NCI-H748 (cell line): ENCODE results near the gene RAB18.
A peak's percentile ranks its signal among the peaks of the same experiment; 100 is the strongest.
"Not testable (repeated sequence)": the region's sequence is repeated elsewhere in the genome, so short reads cannot be mapped to it uniquely, and the experiment has no call there.

Experiments used
- DNase-seq: peaks from one replicate; lab custom pipeline; 2025; ENCODE audit not compliant: unreplicated experiment; lab: John Stamatoyannopoulos, UW

RAB18 gene

DNA sequence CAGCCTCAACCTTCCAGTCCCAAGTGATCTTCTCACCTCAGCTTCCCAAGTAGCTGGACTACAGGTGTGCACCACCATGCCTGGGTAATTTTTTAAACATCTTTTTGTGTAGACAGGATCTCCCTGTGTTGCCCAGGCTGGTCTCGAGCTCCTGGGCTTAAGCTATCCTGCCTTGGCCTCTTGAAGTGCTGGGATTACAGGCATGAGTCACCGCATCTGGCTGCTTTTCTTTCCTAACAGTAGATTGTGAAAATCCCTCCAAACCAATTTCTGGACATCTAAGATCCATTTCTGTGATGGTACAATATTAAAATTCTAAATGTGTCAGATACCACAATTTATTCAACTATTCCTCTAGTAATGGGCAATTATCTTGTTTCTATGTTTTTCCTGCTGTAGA is 38.7 kb downstream of the RAB18 start:
- no peak for DNase-seq

DNA sequence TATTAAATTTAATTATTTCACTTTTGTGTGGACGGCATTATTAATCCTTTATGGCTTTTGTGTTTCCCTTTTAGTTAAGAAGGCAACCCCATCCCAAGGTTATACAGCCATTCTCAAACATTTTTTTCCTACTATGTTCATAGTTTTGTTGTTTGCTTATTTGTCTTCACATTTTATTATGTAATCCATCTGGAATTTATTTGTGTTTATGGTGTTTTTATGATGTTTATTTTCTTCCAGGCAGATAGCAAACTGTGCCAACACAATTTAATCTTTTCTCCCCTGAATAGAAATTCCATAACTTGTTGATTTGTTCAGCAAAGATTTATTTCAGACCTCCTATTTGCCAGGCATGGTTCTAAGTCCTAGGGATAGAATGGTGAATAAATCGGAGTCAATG is 42.9 kb downstream of the RAB18 start:
- DNase-seq = no peak

DNA sequence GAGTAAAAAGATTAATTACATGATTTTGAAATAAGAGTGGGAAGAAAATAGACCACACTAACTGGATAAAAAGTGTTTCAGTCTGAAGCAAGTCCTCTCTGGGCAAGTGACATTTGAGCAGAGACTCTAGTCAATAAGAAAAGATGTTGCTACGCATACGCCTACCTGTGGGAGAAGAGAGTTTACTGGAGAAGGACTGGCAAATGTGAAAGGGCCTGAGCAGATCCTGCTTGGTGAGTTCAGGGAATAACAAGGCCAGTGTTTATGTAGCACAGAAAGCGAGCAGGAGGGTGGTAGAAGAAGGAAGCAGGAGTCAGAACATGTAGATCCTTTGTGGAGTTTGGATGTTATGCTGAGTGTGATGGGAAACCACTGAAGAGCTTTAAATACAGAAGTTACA is 43.4 kb downstream of the RAB18 start:
- DNase-seq = no peak

DNA sequence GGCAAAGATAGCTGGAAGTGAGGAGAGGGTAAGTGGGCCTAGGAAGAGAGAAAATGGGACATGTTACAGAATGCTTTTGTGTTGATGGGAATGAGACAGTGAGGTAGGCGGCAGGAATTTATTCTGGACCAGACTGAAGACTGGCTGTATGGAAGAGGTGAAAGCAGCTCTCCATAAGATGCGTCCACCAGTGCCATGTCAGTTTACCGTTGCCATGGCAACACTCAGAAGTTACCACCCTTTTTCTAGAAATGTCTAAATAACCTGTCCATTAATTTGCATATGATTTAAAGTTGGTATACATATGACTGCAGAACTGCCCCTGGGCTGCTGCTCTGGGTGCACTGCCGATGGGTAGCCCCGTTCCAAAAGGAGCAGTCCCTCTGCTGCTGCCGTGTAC is 46.7 kb downstream of the RAB18 start:
- no peak for DNase-seq

DNA sequence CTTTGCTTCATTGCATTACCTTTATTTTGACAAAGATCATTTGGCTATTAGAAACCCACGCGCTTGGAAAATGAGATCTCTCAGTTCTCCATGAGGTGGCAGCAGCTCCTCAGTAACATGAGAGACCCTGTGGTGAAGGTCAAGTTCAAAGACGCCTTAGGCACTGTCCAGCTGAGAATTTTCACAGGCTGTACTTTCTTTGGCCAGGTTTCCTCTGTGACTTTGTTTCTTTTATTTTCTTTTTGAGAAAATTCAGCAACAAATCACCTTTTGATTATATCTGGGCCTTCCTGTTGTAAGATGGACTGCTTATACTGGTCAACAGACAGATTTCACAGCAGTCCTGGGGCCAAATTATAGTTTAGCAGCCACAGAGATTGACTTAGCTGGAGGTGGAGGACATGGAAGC is 54.5 kb downstream of the RAB18 start:
- peak; percentile 45 for DNase-seq

DNA sequence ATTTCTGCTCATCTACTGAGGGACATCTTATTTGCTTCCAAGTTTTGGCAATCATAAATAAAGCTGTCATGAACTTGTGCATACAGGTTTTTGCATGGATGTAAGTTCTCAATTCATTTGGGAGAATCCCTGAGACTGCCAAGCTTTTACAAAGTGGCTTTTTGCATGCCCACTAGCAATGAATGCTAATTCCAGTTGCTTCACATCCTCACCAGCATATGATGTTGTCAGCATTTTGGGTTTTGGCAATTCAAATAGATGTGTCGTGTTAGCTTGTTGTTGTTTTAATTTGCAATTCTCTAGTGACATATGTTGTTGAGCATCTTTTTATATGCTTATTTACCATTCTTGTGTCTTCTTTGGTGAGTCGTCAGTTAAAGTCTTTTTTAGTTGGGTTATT is 57.2 kb downstream of the RAB18 start:
- DNase-seq = no peak

DNA sequence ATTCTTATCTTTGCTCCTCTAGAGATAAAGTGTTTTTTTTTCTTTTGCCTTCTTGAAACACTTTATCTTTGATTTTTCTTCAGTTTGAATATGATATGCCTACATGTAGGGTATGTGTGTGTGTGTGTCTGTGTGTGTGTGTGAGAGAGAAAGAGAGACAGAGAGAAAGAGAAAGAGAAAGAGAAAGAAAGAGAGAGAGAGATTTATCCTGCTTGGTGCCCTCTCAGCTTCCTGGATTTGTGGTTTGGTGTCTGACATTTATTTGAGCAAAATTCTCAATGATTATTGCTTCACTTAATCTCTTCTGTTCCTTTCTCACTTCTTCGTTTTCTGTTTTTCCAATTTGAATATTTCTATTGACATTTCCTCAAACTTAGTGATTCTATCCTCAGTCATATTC is 60.3 kb downstream of the RAB18 start:
- no peak for DNase-seq

DNA sequence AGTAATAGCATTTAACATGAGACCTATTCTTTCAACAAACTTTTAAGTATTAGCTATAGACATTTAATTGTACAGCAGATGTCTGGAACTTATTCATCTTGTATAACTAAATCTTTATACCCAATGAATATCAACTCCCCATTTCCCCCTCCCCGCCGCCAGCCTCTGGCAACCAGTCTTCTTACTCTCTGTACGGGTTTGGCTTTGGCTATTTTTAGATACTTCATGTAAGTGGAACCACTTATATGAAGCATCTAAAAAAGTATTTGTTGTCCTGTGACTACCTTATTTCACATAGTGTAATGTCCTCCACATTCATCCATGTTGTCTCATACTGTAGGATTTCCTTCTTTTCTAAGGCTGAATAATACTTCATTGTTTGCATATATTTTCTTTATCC is 60.8 kb downstream of the RAB18 start:
- no peak for DNase-seq

DNA sequence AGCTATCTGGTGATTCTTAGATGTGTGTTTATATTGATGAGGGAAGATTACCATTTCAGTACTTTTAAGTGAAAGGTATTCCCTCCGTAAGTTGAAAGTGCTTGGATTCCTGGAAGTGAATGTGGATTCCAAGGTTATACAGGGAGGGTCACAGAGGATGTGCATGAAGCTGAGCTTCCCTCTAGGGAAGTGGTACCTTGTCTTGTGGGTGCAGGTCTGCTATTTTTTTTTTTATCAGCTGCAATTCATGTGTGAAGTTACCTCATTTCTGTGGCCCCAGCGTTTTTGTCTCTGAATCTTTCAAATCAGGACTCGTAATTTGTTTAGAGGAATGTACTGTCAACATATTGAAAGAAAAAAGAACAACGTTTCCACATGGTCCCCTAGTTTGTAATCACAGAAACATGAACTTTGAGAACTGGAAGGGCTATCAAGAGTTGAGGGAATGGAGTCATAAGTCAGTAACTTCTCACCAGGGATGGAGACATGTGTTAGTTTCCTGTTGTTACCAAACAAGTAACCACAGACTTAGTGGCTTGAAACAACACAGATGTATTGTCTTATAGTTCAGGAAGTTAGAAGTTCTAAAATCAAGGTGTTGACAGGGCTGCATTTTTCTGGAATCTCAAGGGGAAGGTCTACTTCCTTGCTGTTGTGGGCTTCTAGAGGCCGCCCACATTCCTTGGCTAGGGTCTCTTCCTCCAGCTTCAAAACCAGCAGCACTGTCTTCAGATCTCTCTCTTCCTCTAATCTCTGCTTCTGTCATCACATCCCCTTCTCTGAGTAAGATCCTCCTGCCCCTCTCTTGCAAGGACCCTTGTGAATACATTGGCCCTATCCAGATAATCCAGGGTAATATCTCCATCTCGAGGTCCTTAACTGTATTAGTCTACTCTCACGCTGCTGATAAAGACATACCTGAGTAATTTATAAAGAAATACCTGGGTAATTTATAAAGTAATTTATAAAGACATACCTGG is 64.4 kb downstream of the RAB18 start:
- no peak for DNase-seq

DNA sequence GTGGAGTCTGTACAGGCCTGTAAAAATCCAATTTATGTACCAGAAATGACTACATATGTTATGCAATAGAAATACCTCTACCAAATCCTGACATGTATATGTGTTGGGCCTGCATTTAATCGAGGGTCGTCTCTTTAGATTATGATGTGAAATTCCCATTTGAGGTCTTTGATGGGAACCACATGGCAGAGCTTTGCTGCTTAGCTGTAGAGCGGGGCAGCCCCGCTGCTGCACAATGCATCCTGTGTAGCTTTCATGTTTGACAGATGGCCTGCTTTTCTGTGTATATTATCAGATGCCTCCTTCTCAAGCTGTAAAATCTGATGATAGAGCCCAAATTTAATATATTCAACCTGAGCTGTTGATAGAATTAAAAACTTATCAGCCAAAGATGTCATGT is 65.8 kb downstream of the RAB18 start:
- DNase-seq = no peak

DNA sequence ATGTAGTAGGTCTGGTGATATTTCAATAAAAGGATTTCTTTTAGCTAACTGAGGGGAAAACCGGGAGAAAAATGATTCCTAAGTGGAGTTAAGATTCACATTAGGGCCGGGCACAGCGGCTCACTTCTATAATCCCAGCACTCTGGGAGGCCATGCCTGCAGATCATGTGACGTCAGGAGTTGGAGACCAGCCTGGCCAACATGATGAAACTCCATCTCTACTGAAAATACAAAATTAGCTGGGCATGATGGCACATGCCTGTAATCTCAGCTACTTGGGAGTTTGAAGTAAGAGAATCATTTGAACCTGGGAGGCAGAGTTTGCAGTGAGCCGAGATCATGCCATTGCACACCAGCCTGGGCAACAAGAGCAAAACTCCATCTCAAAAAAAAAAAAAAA is 72.9 kb downstream of the RAB18 start:
- not testable (repeated sequence) for DNase-seq

DNA sequence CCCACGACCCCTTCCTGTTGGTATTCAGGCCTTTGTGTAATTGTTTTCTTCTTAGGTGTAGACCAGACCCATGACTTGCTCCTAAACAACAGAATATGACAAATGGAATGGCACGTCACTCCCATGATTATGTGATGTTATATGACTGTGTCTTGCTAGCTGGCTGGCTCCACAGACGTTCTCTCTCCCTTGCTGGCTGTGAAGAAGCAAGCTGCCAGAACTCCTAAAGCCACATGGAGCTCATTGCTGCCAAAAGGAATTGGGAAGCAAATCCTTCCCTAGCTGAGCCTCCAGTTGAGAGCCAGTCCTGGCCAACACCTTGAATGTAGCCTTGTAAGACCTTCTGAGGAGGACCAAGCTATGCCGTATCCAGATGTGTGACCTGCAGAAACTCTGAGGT is 74.2 kb downstream of the RAB18 start:
- DNase-seq = no peak

DNA sequence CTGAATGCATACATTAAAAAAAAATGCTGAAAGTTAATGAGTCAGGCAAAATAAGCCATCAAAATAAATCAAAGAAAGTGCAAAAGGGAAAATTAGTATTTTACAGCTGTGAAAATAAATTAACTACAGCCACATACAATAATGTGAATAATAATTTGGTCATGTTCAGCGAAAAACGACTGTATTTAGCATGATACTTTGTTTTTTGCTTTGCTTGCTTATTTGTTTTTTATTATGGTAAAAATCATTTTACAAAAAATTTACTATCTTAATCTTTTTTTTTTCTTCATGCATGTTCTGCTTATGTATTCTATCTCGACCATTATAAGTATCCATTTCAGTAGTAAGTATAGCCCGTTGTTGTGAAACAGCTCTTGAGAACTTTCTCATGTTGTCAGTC is 77.1 kb downstream of the RAB18 start:
- DNase-seq = no peak

DNA sequence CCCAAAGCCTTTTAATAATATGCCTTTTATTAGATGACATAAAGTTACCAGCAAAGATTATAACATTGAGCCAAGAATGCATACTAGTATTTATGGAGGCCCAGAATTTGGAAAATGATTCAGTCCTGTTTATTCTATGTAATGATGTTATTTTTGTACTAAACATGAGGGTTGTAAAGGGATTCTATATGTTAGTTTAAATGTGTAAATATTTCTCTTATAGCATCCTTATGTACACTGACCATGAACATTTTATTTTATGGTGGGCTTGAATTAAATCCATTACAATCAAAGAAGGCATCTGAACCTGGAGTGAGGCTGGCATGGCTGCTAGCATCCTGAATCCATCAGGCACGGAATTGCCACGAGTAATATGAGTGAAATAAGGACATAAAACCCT is 80.2 kb downstream of the RAB18 start:
- DNase-seq = no peak
